Spleen (tissue), 11 donors: ENCODE results near the gene BTBD18. TPM values are rescaled to one million over a fixed set of nuclear protein-coding genes. Genes with fewer than 3 reads are reported as not detected.

Experiments
- DNase-seq: peaks from one replicate; pipeline ENCODE4 v3.0.0-alpha.2; 2020
- H3K27ac ChIP-seq, 8 donors: fragments of 200-600 bp; sonication (generic) in 7 of 8; 1 replicate in 4 of 8; 2 replicates in 4 of 8; pipeline versions ENCODE4 v1.5.0 to v1.8.0; 2016 to 2021; ENCODE audit warnings: inconsistent platforms in 4 of 8, mild to moderate bottlenecking in 4 of 8, moderate library complexity in 1 of 8
- H3K27me3 ChIP-seq, 7 donors: fragments of 200-600 bp; sonication (generic) in 6 of 7; replicated peaks in 1 of 7; 1 replicate in 4 of 7; 2 replicates in 3 of 7; pipeline versions ENCODE4 v1.5.0 to v1.8.0; 2016 to 2021; ENCODE audit warnings: inconsistent platforms in 3 of 7, mild to moderate bottlenecking in 1 of 7
- H3K36me3 ChIP-seq, 6 donors: fragments of 200-600 bp; sonication (generic) in 5 of 6; 1 replicate in 4 of 6; 2 replicates in 2 of 6; pipeline versions ENCODE4 v1.5.0 to v1.8.0; 2016 to 2021; ENCODE audit warnings: inconsistent platforms in 2 of 6
- H3K4me1 ChIP-seq, 6 donors: fragments of 200-600 bp; sonication (generic) in 5 of 6; 1 replicate in 3 of 6; 2 replicates in 3 of 6; pipeline versions ENCODE4 v1.5.0 to v1.8.0; 2016 to 2021; ENCODE audit warnings: inconsistent platforms in 3 of 6
- H3K4me3 ChIP-seq, 8 donors: fragments of 200-600 bp; sonication (generic) in 7 of 8; 1 replicate in 4 of 8; 2 replicates in 4 of 8; pipeline versions ENCODE4 v1.5.0 to v1.8.0; 2016 to 2021; ENCODE audit warnings: inconsistent platforms in 4 of 8, mild to moderate bottlenecking in 4 of 8, moderate library complexity in 2 of 8
- H3K9me3 ChIP-seq, 8 donors: fragments of 200-600 bp; sonication (generic) in 7 of 8; 1 replicate in 4 of 8; 2 replicates in 4 of 8; pipeline versions ENCODE4 v1.5.0 to v1.8.0; 2016 to 2021; ENCODE audit warnings: inconsistent platforms in 4 of 8
- POLR2A ChIP-seq, 3 donors: fragments of 450-650 bp; IDR thresholded peaks; one replicate each; pipeline ENCODE4 v1.5.1; 2017; ENCODE audit warnings: antibody characterized with exemption in 3 of 3, mild to moderate bottlenecking in 1 of 3
- POLR2AphosphoS5 ChIP-seq, 3 donors: sonication (generic); formaldehyde crosslinking; IDR thresholded peaks; one replicate each; pipeline ENCODE4 v1.5.1; 2017; ENCODE audit warnings: antibody characterized with exemption in 3 of 3
- WGBS, 5 donors: extraction: QIAGEN DNeasy Blood & Tissue Kit in 3 of 5; methylation state at CpG; one replicate each; pipeline versions ENCODE4 v1.1.5 to v1.1.7; 2013 to 2018; 5-methylcytosine and 5-hydroxymethylcytosine counted together
- intact Hi-C: fragments of 100-400 bp; cut with DNase I; formaldehyde crosslinking; loops from one replicate; pipeline ENCODE4 v1.15.0; 2023; ENCODE audit warnings: low total_unique reads
- polyA plus RNA-seq, 3 donors: library from polyadenylated mRNA; stranded (reverse); fragments of 200-250 nt; gene quantifications; one replicate each; pipeline ENCODE4 v1.2.1, GENCODE V29; 2013
- small RNA-seq, 4 donors: library from RNA; depleted of rRNA; stranded (forward); fragments of <200 nt; gene quantifications; one replicate each; pipeline ENCODE3, GENCODE V24; 2016
- total RNA-seq, 7 donors: library from RNA; depleted of rRNA in 3 of 7; stranded (reverse); fragments of >200 nt in 3 of 7; fragmentation: NEBNext Ultra II Directional in 4 of 7; extraction: Animal tissue kit (Norgen Biotek cat#: 25700) in 4 of 7; gene quantifications; one replicate each; pipeline versions ENCODE4 v1.1.0 to v1.2.1, GENCODE V29; 2016 to 2021
- TF ChIP-seq, protein P1 (sequence below), 11 experiments: fragments of 200-600 bp in 7 of 11; fragments of 450-650 bp in 4 of 11; sonication (generic) in 4 of 11; IDR thresholded peaks in 8 of 11; conservative IDR thresholded peaks in 3 of 11; 1 replicate in 7 of 11; 2 replicates in 4 of 11; pipeline versions ENCODE4 v1.4.0 to v1.8.0; 2016 to 2021; ENCODE audit warnings: antibody characterized with exemption in 11 of 11, inconsistent platforms in 4 of 11, mild to moderate bottlenecking in 1 of 11
- donor health status: healthy with polysubstance abuse.
- donor health status: DM: no; HTN: no; CAD: no; lungs with moderate emphysema.
- donor health status: DM: no; HTN: no; CAD: no.
- donor health status: Bipolar disorder and iron deficiency.
- donor health status: healthy.
- donor health status: DM: no; HTN: no; CAD: no.
- donor health status: DM: yes; HTN: yes; CAD: no.

The BTBD18 gene
- total and polyA plus RNA-seq, 10 donors, result not detected

DNA sequence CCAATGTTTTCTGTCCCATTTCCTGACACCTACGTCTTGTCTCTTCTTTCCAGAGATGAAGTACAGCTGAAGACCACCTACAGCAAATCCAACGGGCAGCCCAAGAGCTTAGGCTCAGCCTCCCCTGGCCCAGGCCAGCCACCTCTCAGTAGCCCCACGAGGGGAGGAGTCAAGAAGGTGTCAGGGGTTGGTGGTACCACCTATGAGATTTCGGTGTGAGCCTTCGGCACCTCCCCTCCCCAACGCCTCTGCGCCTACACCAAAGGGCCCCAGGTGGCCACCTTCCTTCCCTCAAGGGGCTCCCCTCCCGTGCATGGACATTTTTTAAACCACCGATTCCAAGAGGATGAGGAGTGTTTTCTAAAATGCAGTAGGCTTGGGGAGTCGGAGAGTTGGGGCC is 51.8 kb downstream of the BTBD18 start:
- no peaks in the 10 kb centered on the region for H3K4me1 ChIP-seq
- TF ChIP-seq POLR2A (IDR thresholded peaks at IDR 0.05) (no peak), POLR2AphosphoS5 (IDR thresholded peaks at IDR 0.05) (peak in 1 of 3 donors; percentile 30)
- DNase-seq, result no peak
- H3K36me3 ChIP-seq, result peaks cover 12 to 100% (median 91%) of the 10 kb centered on the region in 6 donors
- H3K27me3 ChIP-seq, result no peaks in the 10 kb centered on the region
- intact Hi-C loops, result no loop called here
- WGBS, 5 donors, result 89 to 97% (median 94%) methylated on average over 10 of the region's 10 CpGs
- no peak overlapping the region for H3K27ac ChIP-seq
- H3K9me3 ChIP-seq, result no peaks in the 10 kb centered on the region
- no peak overlapping the region for H3K4me3 ChIP-seq

DNA sequence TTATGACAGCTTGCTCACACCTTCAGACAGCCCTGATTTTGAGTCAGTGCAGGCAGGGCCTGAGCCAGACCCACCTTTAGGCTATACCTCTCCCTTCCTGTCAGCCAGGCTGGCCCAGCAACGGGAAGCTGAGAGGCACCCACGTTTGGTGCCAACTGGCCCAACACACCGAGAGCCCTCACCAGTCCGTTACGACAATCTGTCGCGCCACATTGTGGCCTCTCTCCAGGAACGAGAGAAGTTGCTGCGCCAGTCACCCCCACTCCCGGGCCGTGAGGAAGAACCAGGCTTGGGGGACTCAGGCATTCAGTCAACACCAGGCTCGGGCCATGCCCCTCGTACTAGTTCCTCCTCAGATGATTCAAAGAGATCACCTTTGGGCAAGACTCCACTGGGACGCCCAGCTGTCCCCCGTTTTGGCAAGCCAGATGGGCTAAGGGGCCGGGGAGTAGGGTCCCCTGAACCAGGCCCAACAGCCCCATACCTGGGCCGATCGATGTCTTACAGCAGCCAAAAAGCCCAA is 52.7 kb downstream of the BTBD18 start:
- peaks cover 20 to 100% (median 92%) of the 10 kb centered on the region in 6 donors for H3K36me3 ChIP-seq
- no peaks in the 10 kb centered on the region for H3K9me3 ChIP-seq
- WGBS, 5 donors, result 91 to 94% (median 93%) methylated on average over 18 of the region's 18 CpGs
- TF ChIP-seq, protein P1, sequence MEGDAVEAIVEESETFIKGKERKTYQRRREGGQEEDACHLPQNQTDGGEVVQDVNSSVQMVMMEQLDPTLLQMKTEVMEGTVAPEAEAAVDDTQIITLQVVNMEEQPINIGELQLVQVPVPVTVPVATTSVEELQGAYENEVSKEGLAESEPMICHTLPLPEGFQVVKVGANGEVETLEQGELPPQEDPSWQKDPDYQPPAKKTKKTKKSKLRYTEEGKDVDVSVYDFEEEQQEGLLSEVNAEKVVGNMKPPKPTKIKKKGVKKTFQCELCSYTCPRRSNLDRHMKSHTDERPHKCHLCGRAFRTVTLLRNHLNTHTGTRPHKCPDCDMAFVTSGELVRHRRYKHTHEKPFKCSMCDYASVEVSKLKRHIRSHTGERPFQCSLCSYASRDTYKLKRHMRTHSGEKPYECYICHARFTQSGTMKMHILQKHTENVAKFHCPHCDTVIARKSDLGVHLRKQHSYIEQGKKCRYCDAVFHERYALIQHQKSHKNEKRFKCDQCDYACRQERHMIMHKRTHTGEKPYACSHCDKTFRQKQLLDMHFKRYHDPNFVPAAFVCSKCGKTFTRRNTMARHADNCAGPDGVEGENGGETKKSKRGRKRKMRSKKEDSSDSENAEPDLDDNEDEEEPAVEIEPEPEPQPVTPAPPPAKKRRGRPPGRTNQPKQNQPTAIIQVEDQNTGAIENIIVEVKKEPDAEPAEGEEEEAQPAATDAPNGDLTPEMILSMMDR (IDR thresholded peaks at IDR 0.05 in 8 of 11, conservative IDR thresholded peaks at IDR 0.05 in 3 of 11), result no peak
- peak in 2 of 3 donors; percentile 29 to 72 for TF ChIP-seq POLR2AphosphoS5 (IDR thresholded peaks at IDR 0.05)
- intact Hi-C loops, result no loop called here
- no peak for DNase-seq
- no peak overlapping the region for H3K27ac ChIP-seq
- no peak overlapping the region for H3K4me3 ChIP-seq
- no peaks in the 10 kb centered on the region for H3K27me3 ChIP-seq
- H3K4me1 ChIP-seq, result no peaks in the 10 kb centered on the region

Small RNA genes within 50 kb of the gene (small RNA-seq; reads per million reads assigned to genes)
- gene AP001931.1 (0 reads per million in 4 donors), gene TMX2-CTNND1 (0 reads per million in 4 donors)

Other genes with a start within 250 kb of the BTBD18 start
- 10 to 100 TPM in 5 of 7 donors, 1 to 10 TPM in 2; 7.0 to 16.1 (median 13.0) TPM for gene SLC43A1, start 236.1 kb downstream of the BTBD18 start, total RNA-seq
- 1 to 10 TPM; 6.2 to 8.4 (median 6.4) TPM for gene SLC43A1, start 236.1 kb downstream of the BTBD18 start, polyA plus RNA-seq
- gene TIMM10, start 221.1 kb downstream of the BTBD18 start, total RNA-seq, result 10 to 100 TPM; 28.1 to 58.7 (median 39.0) TPM
- gene TIMM10, start 221.1 kb downstream of the BTBD18 start, polyA plus RNA-seq, result 10 to 100 TPM; 38.7 to 57.4 (median 56.1) TPM
- not detected for gene SMTNL1, start 214.2 kb downstream of the BTBD18 start, total RNA-seq
- not detected for gene SMTNL1, start 214.2 kb downstream of the BTBD18 start, polyA plus RNA-seq
- gene UBE2L6, start 184.1 kb downstream of the BTBD18 start, total RNA-seq, result 100 to 1,000 TPM in 5 of 7 donors, 10 to 100 TPM in 2; 74.2 to 137 (median 112) TPM
- gene UBE2L6, start 184.1 kb downstream of the BTBD18 start, polyA plus RNA-seq, result 100 to 1,000 TPM in 1 of 3 donors, 10 to 100 TPM in 2; 46.8 to 135 (median 79.5) TPM
- gene SERPING1, start 154.1 kb downstream of the BTBD18 start, total RNA-seq, result 100 to 1,000 TPM; 121 to 364 (median 255) TPM
- 100 to 1,000 TPM; 104 to 187 (median 161) TPM for gene SERPING1, start 154.1 kb downstream of the BTBD18 start, polyA plus RNA-seq
- 1 to 10 TPM in 6 of 7 donors, under 1 TPM in 1; 0.63 to 8.3 (median 2.2) TPM for gene YPEL4, start 101.9 kb downstream of the BTBD18 start, total RNA-seq
- gene YPEL4, start 101.9 kb downstream of the BTBD18 start, polyA plus RNA-seq, result 1 to 10 TPM in 1 of 3 donors, under 1 TPM in 2; 0.77 to 2.4 (median 1.00) TPM
- 10 to 100 TPM; 10.5 to 21.6 (median 14.6) TPM for gene CLP1, start 94.1 kb downstream of the BTBD18 start, total RNA-seq
- gene CLP1, start 94.1 kb downstream of the BTBD18 start, polyA plus RNA-seq, result 10 to 100 TPM in 1 of 3 donors, 1 to 10 TPM in 2; 8.3 to 12.2 (median 8.4) TPM
- gene ZDHHC5, start 83.7 kb downstream of the BTBD18 start, total RNA-seq, result 10 to 100 TPM; 41.5 to 58.0 (median 51.2) TPM
- gene ZDHHC5, start 83.7 kb downstream of the BTBD18 start, polyA plus RNA-seq, result 10 to 100 TPM; 14.0 to 16.7 (median 14.2) TPM
- 10 to 100 TPM in 4 of 7 donors, 1 to 10 TPM in 3; 8.3 to 14.7 (median 11.0) TPM for gene MED19, start 39.6 kb downstream of the BTBD18 start, total RNA-seq
- 10 to 100 TPM in 2 of 3 donors, 1 to 10 TPM in 1; 8.3 to 14.0 (median 11.1) TPM for gene MED19, start 39.6 kb downstream of the BTBD18 start, polyA plus RNA-seq
- gene TMX2, start 39.2 kb downstream of the BTBD18 start, total RNA-seq, result 10 to 100 TPM; 38.8 to 57.0 (median 51.9) TPM
- 10 to 100 TPM; 36.0 to 56.5 (median 46.3) TPM for gene TMX2, start 39.2 kb downstream of the BTBD18 start, polyA plus RNA-seq
- gene SELENOH, start 10.3 kb downstream of the BTBD18 start, total RNA-seq, result 100 to 1,000 TPM in 4 of 7 donors, 10 to 100 TPM in 3; 79.1 to 119 (median 104) TPM
- gene SELENOH, start 10.3 kb downstream of the BTBD18 start, polyA plus RNA-seq, result 100 to 1,000 TPM; 175 to 247 (median 245) TPM
- gene CTNND1, start 10.0 kb upstream of the BTBD18 start, total RNA-seq, result 100 to 1,000 TPM in 6 of 7 donors, 10 to 100 TPM in 1; 89.4 to 227 (median 130) TPM
- 10 to 100 TPM; 12.0 to 24.6 (median 13.0) TPM for gene CTNND1, start 10.0 kb upstream of the BTBD18 start, polyA plus RNA-seq